GM12873 (cell line): ENCODE data around the gene TBC1D8.

Experiments used
- TF ChIP-seq, protein P1 (sequence below): IDR thresholded peaks from 2 replicates; pipeline ENCODE4 v1.5.1; 2012; ENCODE audit warnings: low read depth, mild to moderate bottlenecking, moderate library complexity, low read length, control low read depth; ENCODE audit not compliant: insufficient read depth; ENCODE audit errors: missing control alignments

TBC1D8 gene

DNA sequence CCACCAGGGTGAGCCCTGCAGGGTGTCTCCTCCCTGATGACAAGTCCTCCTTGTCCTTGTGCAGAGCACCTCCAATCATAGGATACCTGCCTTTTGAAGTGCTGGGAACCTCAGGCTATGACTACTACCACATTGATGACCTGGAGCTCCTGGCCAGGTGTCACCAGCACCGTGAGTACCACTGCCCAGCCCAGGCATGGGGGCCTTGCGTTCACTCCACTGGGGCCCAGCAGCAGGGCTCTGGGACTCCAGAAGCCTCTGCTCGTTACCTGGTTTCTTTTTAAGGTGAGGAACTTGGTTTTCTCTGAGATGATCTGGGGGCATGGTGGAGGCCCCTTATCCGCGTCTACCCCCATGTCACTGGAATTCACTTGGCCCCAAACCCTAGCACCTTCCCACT is 185.6 kb downstream of the TBC1D8 start:
- TF ChIP-seq, protein P1, sequence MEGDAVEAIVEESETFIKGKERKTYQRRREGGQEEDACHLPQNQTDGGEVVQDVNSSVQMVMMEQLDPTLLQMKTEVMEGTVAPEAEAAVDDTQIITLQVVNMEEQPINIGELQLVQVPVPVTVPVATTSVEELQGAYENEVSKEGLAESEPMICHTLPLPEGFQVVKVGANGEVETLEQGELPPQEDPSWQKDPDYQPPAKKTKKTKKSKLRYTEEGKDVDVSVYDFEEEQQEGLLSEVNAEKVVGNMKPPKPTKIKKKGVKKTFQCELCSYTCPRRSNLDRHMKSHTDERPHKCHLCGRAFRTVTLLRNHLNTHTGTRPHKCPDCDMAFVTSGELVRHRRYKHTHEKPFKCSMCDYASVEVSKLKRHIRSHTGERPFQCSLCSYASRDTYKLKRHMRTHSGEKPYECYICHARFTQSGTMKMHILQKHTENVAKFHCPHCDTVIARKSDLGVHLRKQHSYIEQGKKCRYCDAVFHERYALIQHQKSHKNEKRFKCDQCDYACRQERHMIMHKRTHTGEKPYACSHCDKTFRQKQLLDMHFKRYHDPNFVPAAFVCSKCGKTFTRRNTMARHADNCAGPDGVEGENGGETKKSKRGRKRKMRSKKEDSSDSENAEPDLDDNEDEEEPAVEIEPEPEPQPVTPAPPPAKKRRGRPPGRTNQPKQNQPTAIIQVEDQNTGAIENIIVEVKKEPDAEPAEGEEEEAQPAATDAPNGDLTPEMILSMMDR = no peak

DNA sequence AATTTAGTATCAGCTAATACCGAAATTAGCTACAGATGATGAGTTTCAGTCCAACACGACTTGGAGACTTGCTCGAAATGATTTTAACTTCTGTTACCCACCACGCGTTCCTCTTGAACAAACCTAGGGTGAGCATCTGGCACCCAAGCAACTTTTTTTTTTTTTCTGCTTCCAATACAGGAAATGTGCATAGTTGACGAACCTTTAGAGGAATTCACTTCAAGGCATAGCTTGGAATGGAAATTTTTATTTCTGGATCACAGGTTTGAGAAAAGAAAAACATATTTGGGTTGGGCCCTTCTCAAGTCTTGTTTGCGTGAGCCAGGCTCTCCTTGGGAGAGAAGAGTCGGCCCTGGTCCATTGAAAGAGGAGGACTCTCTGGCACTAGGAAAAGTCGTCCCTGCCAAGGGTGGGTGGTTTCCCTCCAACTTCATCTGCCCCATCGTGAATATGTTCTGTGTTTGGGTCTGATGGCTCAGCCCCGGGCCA is 186.5 kb downstream of the TBC1D8 start:
- TF ChIP-seq, protein P1 = no peak

DNA sequence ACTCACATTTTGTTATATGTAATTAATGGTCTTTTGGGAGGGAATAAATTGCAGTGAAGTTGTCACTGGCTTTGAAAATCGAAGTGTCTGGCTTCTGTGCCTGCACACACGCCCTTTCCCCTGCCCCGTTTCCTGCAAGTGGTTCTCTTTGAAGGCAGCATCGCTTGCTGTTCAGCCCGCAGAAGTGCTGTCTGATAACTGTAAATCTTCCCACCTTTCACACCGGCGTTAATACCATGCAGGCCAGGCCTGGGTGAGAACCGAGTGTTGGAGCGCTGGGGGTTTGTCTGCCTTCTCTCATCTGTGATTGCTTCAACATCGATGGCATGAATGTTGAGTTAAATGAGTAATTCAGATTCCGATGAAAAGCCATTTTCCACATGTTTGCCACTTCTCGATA is 187.0 kb downstream of the TBC1D8 start:
- TF ChIP-seq, protein P1 = no peak

DNA sequence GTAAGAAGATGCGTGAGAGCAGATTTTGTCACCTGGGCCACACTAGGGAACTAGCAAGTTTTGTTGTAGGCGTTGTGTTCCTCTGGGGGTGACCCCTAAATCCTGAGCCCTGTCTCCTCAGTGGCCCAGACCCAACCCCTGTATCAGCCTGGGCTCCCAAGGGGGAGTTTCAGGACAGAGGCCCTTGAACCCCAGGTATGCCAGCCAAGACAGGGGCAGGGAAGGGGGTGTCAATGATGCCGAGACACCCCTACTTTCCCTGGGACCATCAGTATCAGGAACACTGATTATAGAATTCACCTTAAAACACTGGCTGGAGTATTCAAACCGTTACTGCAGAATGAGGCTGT is 188.2 kb downstream of the TBC1D8 start:
- TF ChIP-seq, protein P1 = no peak

DNA sequence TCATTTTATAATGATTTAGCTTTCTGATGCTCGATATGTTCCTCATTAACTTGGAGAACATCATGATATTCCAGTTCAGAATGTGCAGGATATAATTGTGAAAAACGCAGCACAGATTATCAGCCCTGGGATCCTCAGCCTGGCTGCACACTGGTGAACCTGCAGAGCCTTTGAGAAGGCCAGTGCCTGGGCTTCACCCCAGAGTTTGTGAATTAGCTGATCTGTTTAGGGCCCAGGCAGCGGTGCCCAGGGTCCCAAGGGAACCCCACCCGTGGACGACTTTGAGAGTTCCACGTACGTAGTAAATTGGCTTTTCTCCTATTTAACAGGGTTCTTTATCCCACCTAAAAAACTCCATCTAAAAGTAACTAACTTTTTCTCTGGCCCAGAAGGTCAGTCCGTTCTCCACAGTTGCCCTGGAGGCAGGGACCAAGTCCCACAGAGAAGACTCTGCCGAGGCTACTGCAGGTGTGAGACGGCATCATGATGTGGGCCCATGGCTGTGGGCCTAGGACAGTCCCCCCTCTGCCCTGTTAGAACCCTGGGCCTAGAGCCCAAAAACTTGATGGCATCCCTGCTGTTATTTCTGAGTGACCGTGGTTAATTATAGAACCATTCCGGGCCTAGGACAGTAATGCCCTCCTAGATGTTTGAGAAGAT is 188.7 kb downstream of the TBC1D8 start:
- TF ChIP-seq, protein P1 = no peak

DNA sequence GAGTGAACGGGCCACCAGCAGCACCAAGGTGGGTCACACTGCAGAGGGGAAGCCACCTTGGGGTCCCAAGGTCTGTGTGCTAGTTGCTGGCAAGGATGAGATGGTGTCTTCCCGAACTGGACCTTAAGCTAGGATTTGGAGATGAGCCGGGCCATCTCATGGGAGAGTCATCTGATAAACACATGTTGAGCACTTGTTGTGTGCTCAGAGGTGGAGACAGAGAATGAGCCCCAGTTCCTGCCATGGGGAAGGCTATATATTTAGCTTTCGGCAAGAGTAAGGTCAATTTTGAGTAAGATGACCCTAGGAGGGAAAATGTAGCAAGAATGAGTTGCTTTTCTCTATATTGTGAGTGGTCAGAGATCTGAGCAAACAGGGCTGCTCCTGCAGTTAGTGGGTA is 190.5 kb downstream of the TBC1D8 start:
- TF ChIP-seq, protein P1 = no peak

DNA sequence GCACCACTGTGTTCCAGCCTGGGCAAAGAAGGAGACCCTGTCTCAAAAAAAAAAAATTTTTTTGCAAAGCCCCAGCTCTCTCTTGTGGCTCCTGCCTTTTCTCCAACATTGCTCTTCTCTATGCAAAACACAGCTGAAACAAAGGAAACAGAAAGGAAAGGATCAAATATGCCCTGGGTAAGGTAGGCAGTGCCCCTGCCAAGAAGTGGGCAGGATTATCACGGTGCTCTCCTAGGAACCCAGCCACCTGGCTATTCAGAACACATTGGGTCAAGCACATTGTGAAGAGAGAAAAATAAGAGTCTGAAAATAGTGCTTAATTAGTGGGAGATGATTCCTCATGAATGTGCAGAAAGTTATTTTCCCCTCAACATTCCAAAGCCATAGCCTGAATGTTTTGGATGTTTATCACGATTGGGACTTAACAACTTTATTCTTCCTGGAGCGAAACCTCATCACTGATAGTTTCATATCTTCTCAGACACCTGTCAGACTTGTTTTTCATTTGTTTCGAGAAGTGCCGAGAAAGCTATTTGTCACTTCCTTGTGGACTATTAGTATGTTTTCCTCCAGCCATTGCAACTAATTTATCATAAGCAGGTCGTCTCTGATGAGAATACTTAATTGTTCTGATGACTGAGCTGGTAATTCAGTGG is 191.8 kb downstream of the TBC1D8 start:
- TF ChIP-seq, protein P1 = no peak
